Measurements from ENCODE around the gene SLIT1.

The SLIT1 gene

GRCh38 chr10:96991313-96991841 is 194.4 kb downstream of the SLIT1 start:
- H3K36me3 ChIP-seq (ENCODE audit: control insufficient read depth, insufficient read depth, low read length) = no peaks in the 10 kb centered on the region
- no peak overlapping the region for H3K4me3 ChIP-seq (ENCODE audit: low read depth, low read length)
- H3K4me1 ChIP-seq = no peaks in the 10 kb centered on the region
- no peak overlapping the region for H3K9ac ChIP-seq
- H3K27me3 ChIP-seq (ENCODE audit: control insufficient read depth, insufficient read depth, low read length) = no peaks in the 10 kb centered on the region
- no peak for TF ChIP-seq CTCF (IDR thresholded peaks at IDR 0.05)
- no peak overlapping the region for H3K4me2 ChIP-seq (ENCODE audit: low read length)
- no peaks in the 10 kb centered on the region for H3K79me2 ChIP-seq
- no peak overlapping the region for H2AFZ ChIP-seq
- no peak overlapping the region for H3K27ac ChIP-seq
- H3K9me3 ChIP-seq (ENCODE audit: control insufficient read depth, low read length) = no peaks in the 10 kb centered on the region

DNA sequence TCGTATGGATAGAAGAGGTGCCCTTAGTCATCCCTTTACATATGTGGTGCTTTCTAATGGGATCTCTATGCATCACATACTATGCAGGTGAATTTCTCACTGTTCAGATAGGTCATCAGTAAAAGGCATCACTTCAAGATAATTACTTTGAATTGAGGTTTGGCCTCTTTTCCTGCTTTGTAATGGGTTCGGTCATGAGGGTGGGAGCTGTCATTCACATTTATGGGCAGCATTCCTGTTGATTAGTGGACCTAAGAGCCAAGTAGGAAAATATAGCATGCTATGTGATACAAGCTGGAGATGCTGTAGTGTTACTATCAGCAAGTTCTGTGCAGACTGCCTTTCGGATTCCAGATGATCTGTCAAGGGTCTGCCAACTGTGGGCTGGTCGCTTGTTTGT is 197.3 kb downstream of the SLIT1 start:
- H3K9me3 ChIP-seq (ENCODE audit: control insufficient read depth, low read length) = no peaks in the 10 kb centered on the region
- H3K36me3 ChIP-seq (ENCODE audit: control insufficient read depth, insufficient read depth, low read length) = no peaks in the 10 kb centered on the region
- H2AFZ ChIP-seq = no peak overlapping the region
- no peak for TF ChIP-seq CTCF (IDR thresholded peaks at IDR 0.05)
- H3K27me3 ChIP-seq (ENCODE audit: control insufficient read depth, insufficient read depth, low read length) = no peaks in the 10 kb centered on the region
- H3K4me3 ChIP-seq (ENCODE audit: low read depth, low read length) = no peak overlapping the region
- H3K4me2 ChIP-seq (ENCODE audit: low read length) = no peak overlapping the region
- H3K79me2 ChIP-seq = no peaks in the 10 kb centered on the region
- no peak overlapping the region for H3K9ac ChIP-seq
- no peak overlapping the region for H3K27ac ChIP-seq
- H3K4me1 ChIP-seq = no peaks in the 10 kb centered on the region

DNA sequence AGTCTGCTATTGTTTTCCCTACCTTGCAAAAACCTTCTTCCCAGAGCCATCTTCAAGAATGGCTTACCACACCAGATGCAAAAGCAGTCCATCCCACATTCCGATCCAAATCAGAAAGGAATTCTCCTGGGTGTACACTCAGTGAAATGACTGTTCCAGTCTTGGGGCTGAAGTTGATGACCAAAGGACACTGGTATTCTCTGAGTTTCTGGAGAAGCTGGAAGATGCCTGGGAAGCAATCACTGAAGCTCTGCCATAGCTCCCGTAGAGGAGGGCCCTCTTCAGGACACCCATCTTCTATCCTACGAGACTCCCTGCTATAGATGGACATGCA is 197.9 kb downstream of the SLIT1 start:
- TF ChIP-seq CTCF (IDR thresholded peaks at IDR 0.05) = no peak
- Histone ChIP-seq H2AFZ (no peak overlapping the region), H3K27me3 (ENCODE audit: control insufficient read depth, insufficient read depth, low read length) (no peaks in the 10 kb centered on the region), H3K4me1 (no peaks in the 10 kb centered on the region), H3K79me2 (no peaks in the 10 kb centered on the region), H3K36me3 (ENCODE audit: control insufficient read depth, insufficient read depth, low read length) (no peaks in the 10 kb centered on the region), H3K27ac (no peak overlapping the region), H3K9ac (no peak overlapping the region), H3K9me3 (ENCODE audit: control insufficient read depth, low read length) (no peaks in the 10 kb centered on the region), H3K4me2 (ENCODE audit: low read length) (no peak overlapping the region), H3K4me3 (ENCODE audit: low read depth, low read length) (no peak overlapping the region)

GRCh38 chr10:96987141-96987841 is 198.5 kb downstream of the SLIT1 start:
- Histone ChIP-seq H3K79me2 (no peaks in the 10 kb centered on the region), H3K27me3 (ENCODE audit: control insufficient read depth, insufficient read depth, low read length) (no peaks in the 10 kb centered on the region), H3K4me3 (ENCODE audit: low read depth, low read length) (no peak overlapping the region), H3K4me2 (ENCODE audit: low read length) (no peak overlapping the region), H3K27ac (no peak overlapping the region), H2AFZ (no peak overlapping the region), H3K4me1 (no peaks in the 10 kb centered on the region), H3K9ac (no peak overlapping the region), H3K9me3 (ENCODE audit: control insufficient read depth, low read length) (no peaks in the 10 kb centered on the region), H3K36me3 (ENCODE audit: control insufficient read depth, insufficient read depth, low read length) (no peaks in the 10 kb centered on the region)
- TF ChIP-seq CTCF (IDR thresholded peaks at IDR 0.05) = no peak
